Activated CD4-positive, alpha-beta memory T cell treated with anti-CD3 and anti-CD28 coated beads, Interleukin-2, amount 10 ng/mL, durations not matched to agents 7 days and 5 days (primary cell): Measurements from ENCODE around the gene RUBCN. TPM values are rescaled to one million over a fixed set of nuclear protein-coding genes. Genes with fewer than 3 reads are reported as not detected.
"Not testable (repeated sequence)": the region's sequence is repeated elsewhere in the genome, so short reads cannot be mapped to it uniquely, and the experiment has no call there.

ENCODE experiments used
- CTCF ChIA-PET: fragments of 350-600 bp; sonication (Branson Sonifier 250); formaldehyde crosslinking; loops from one replicate; lab custom pipeline; 2021; ENCODE audit warnings: antibody characterized with exemption, inconsistent platforms; lab: Charles Lee
- POLR2A ChIA-PET: fragments of 350-600 bp; sonication (Branson Sonifier 250); formaldehyde crosslinking; loops from one replicate; lab custom pipeline; 2021; ENCODE audit warnings: antibody characterized with exemption; lab: Charles Lee
- DNase-seq: peaks from one replicate; pipeline ENCODE4 v3.0.0-alpha.2; 2020
- H3K27ac Mint-ChIP-seq: one replicate; pipeline ENCODE4 v1.8.0; 2021; ENCODE audit warnings: mild to moderate bottlenecking, mixed read lengths
- H3K27me3 Mint-ChIP-seq: one replicate; pipeline ENCODE4 v1.8.0; 2021; ENCODE audit warnings: mixed read lengths
- H3K36me3 Mint-ChIP-seq: one replicate; pipeline ENCODE4 v1.8.0; 2021; ENCODE audit warnings: low read depth, mixed read lengths
- H3K4me1 Mint-ChIP-seq: one replicate; pipeline ENCODE4 v1.8.0; 2021; ENCODE audit warnings: mixed read lengths
- H3K4me3 Mint-ChIP-seq: one replicate; pipeline ENCODE4 v1.8.0; 2021; ENCODE audit warnings: mild to moderate bottlenecking, mixed read lengths
- H3K9me3 Mint-ChIP-seq: one replicate; pipeline ENCODE4 v1.8.0; 2021; ENCODE audit warnings: mixed read lengths
- total RNA-seq, 2 experiments: library from RNA; stranded (reverse); gene quantifications; one replicate each; pipeline ENCODE4 v1.2.3, GENCODE V29; 2021

The RUBCN gene
- total RNA-seq, 2 experiments from 2014 or later, result 46.8 to 47.4 TPM

DNA sequence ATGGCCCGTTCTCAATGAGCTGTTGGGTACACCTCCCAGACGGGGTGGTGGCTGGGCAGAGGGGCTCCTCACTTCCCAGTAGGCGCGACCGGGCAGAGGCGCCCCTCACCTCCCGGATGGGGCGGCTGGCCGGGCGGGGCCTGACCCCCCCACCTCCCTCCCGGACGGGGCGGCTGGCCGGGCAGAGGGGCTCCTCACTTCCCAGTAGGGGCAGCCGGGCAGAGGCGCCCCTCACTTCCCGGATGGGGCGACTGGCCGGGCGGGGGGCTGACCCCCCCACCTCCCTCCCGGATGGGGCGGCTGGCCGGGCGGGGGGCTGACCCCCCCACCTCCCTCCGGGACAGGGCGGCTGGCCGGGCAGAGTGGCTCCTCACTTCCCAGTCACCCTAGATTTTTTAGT, 5.2 kb downstream of the RUBCN start:
- CTCF ChIA-PET, DNase-seq, H3K9me3 Mint-ChIP-seq, H3K27ac Mint-ChIP-seq, H3K27me3 Mint-ChIP-seq, H3K4me3 Mint-ChIP-seq: not testable (repeated sequence)
- POLR2A ChIA-PET, result interaction anchor here (1.0 kb wide), 1 partner anchor 66 kb away, joined by 3 read pairs; no protein-coding TSS in a partner anchor
- Mint-ChIP-seq H3K36me3 (peaks cover 27% of the 10 kb centered on the region), H3K4me1 (peaks cover 38% of the 10 kb centered on the region)

DNA sequence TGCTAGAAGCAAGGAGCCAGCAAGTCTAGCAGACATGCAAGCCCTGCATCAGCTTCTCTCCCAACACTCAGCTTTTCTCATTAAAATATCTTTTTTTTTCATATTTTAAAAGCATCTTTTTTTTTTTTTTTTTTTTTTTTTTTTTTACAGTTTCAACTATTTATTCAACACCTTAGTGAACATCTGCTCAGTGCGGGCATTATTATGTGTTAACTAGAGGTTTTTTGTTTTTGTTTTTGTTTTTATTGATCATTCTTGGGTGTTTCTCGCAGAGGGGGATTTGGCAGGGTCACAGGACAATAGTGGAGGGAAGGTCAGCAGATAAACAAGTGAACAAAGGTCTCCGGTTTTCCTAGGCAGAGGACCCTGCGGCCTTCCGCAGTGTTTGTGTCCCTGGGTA, 5.9 kb downstream of the RUBCN start:
- POLR2A ChIA-PET, result interaction anchor here (0.9 kb wide), 1 partner anchor 20 kb away, joined by 3 read pairs; no protein-coding TSS in a partner anchor
- H3K36me3 Mint-ChIP-seq, result peaks cover 25% of the 10 kb centered on the region
- peaks cover 35% of the 10 kb centered on the region for H3K4me1 Mint-ChIP-seq
- CTCF ChIA-PET, result interaction anchor here (0.6 to 0.7 kb wide), 2 partner anchors 9 to 16 kb away, joined by 3 to 4 read pairs; no protein-coding TSS in a partner anchor
- not testable (repeated sequence) for H3K27ac Mint-ChIP-seq, DNase-seq, H3K9me3 Mint-ChIP-seq, H3K27me3 Mint-ChIP-seq, H3K4me3 Mint-ChIP-seq

DNA sequence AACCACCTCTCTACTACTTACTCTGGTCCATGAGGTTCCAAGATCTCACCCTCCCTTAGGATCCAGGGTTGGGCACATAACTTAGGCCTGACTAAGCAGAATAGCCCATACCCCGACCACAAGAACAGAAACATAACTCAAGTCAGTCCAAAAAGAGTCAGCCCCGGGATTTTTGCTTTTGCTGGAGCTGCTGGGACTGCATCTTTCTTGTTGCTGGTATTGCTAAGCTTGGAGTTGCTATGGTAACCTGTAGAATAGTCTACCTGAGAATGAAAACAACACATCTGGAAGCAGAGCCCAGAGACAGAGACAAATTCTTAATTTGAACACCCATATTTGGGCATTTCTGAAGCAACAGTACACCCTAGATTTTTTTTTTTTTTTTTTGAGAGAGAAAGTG, 6.5 kb downstream of the RUBCN start:
- no peak for DNase-seq
- no peaks in the 10 kb centered on the region for H3K9me3 Mint-ChIP-seq
- no peak overlapping the region for H3K4me3 Mint-ChIP-seq
- ChIA-PET CTCF (interaction anchor here (0.6 to 0.7 kb wide), 2 partner anchors 9 to 16 kb away, joined by 3 to 4 read pairs; no protein-coding TSS in a partner anchor), POLR2A (interaction anchor here (0.9 kb wide), 1 partner anchor 21 kb away, joined by 3 read pairs; no protein-coding TSS in a partner anchor)
- H3K4me1 Mint-ChIP-seq, result peaks cover 29% of the 10 kb centered on the region
- peaks cover 27% of the 10 kb centered on the region for H3K36me3 Mint-ChIP-seq
- no peak overlapping the region for H3K27ac Mint-ChIP-seq
- no peaks in the 10 kb centered on the region for H3K27me3 Mint-ChIP-seq

DNA sequence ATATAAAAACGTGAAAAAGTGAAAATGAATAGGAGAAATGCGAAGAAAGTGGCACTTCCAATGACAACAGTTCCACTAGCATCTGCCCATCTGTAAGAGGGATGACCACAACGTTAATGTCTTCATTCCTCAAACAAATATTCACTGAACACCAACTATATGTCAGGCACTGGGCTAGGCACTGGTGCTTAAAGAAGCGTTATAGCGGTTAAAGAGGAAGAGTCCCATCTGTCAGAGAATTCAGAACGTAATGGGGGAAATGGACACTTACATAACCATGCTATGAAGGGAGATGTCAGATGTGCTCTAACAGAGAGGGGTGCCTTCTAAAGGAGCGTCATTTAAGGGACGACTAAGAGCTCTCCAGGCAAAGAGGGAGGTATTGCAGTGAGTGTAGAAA, 8.2 kb downstream of the RUBCN start:
- Mint-ChIP-seq H3K36me3 (peaks cover 20% of the 10 kb centered on the region), H3K4me1 (peaks cover 19% of the 10 kb centered on the region), H3K27me3 (no peaks in the 10 kb centered on the region), H3K4me3 (no peak overlapping the region), H3K27ac (no peak overlapping the region), H3K9me3 (no peaks in the 10 kb centered on the region)
- no peak for DNase-seq
- ChIA-PET CTCF (interaction anchor here (0.9 kb wide), 1 partner anchor 16 kb away, joined by 3 read pairs; no protein-coding TSS in a partner anchor), POLR2A (no interaction called here)

DNA sequence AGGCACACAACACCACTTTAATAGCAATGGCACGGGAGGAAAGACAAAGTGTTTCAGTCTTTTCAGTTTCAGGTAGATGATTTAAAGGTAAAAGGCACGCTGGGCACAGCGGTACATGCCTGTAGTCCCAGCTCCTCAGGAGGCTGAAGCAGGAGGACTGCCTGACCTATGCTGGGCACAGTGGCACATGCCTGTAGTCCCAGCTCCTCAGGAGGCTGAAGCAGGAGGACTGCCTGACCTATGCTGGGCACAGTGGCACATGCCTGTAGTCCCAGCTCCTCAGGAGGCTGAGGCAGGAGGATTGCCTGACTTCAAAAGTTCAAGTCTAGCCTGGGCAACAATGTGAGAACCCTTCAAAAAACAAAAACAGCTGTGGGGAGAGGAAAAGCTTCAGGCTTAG, 8.8 kb downstream of the RUBCN start:
- H3K27me3 Mint-ChIP-seq, H3K4me3 Mint-ChIP-seq, H3K9me3 Mint-ChIP-seq, POLR2A ChIA-PET, DNase-seq, H3K27ac Mint-ChIP-seq: not testable (repeated sequence)
- Mint-ChIP-seq H3K4me1 (peaks cover 15% of the 10 kb centered on the region), H3K36me3 (peaks cover 20% of the 10 kb centered on the region)
- CTCF ChIA-PET, result interaction anchor here (0.9 kb wide), 1 partner anchor 15 kb away, joined by 3 read pairs; no protein-coding TSS in a partner anchor

DNA sequence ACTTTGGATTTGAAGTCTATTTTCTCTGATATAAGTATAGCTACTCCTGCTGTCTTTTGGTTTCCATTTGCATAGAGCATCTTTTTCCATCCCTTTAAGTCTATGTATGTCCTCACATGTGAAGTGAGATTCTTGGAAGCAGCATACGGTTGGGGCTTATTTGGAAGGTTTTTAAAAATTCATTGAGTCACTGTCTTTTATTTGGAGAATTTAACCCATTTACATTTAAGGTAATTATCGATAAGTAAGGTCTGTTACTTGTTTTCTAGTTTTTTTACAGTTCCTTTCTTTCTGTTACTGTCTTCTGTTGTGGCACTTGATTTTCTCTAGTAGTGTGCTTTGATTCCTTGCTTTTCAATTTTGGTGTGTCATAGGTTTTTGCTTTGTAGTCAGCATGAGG, 14.0 kb downstream of the RUBCN start:
- CTCF ChIA-PET, result interaction anchor here (1.8 kb wide), 1 partner anchor 10 kb away, joined by 10 read pairs; no protein-coding TSS in a partner anchor
- Mint-ChIP-seq H3K4me1 (peaks cover 2% of the 10 kb centered on the region), H3K27me3 (no peaks in the 10 kb centered on the region), H3K27ac (no peak overlapping the region), H3K4me3 (no peak overlapping the region), H3K36me3 (peaks cover 41% of the 10 kb centered on the region), H3K9me3 (peaks cover 8% of the 10 kb centered on the region)
- no peak for DNase-seq
- POLR2A ChIA-PET, result interaction anchor here (0.6 kb wide), 1 partner anchor 13 kb away, joined by 3 read pairs; no protein-coding TSS in a partner anchor

DNA sequence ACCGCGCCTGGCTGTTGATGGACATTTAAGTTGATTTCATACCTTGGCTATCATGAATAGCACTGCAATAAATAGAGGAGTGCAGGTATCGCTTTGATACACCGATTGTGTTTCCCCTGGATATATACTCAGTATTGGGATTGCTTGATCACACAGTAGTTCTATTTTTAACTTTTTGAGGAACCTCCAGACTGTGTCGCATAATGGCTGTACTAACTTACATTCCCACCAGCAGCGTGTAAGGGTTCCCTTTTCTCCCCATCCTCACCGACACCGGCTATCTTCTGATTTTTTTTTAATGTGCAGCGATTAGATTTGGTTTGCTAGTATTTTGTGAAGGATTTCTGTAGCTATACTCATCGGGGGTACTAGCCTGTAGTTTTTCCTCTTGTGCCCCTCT, 16.0 kb downstream of the RUBCN start:
- POLR2A ChIA-PET, result interaction anchor here (1.3 kb wide), 1 partner anchor 8 kb away, joined by 4 read pairs; no protein-coding TSS in a partner anchor
- Mint-ChIP-seq H3K36me3 (peaks cover 56% of the 10 kb centered on the region), H3K4me1 (peaks cover 8% of the 10 kb centered on the region), H3K9me3 (peaks cover 8% of the 10 kb centered on the region), H3K27me3 (no peaks in the 10 kb centered on the region), H3K27ac (no peak overlapping the region), H3K4me3 (no peak overlapping the region)
- CTCF ChIA-PET, result interaction anchor here (1.8 kb wide), 1 partner anchor 8 kb away, joined by 10 read pairs; no protein-coding TSS in a partner anchor
- no peak for DNase-seq

DNA sequence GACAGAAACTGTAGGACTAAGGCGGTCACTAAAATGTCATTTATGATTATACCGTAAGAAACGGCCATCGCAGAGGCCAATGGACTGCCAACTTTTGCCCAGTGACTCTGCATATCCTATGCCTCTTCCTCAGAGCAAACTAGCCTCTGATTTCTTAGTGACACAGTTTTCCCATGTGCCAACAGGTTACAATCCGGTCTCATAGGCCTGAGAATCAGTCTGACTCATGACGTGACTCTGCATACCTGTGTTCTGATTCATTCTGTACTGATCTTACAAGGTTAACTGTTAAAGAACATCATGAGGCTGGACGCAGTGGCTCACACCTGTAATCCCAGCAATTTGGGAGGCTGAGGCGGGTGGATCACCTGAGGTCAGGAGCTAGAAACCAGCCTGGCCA, 17.8 kb downstream of the RUBCN start:
- Mint-ChIP-seq H3K36me3 (peaks cover 61% of the 10 kb centered on the region), H3K4me1 (peaks cover 18% of the 10 kb centered on the region), H3K27me3 (no peaks in the 10 kb centered on the region), H3K27ac (no peak overlapping the region), H3K4me3 (no peak overlapping the region), H3K9me3 (peaks cover 8% of the 10 kb centered on the region)
- no peak for DNase-seq
- ChIA-PET CTCF (no interaction called here), POLR2A (no interaction called here)

DNA sequence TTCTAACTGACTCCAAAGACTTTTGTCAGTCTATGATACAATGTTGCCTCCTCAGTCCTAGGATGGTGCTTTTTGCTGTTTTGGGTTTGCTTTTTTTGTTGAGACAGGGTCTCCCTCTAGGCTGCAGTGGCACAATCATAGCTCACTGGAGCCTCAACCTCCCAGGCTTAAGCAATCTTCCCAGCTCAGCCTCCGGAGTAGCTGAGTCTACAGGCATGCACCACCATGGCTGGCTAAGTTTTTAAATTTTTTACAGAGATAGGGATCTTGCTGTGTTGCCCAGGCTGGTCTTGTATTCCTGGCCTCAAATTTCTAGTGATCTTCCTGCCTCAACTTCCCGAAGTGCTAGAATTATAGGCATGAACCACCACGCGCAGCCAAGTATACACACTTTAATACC, 22.5 kb downstream of the RUBCN start:
- ChIA-PET POLR2A (interaction anchor here (1.2 to 4.7 kb wide), 5 partner anchors 23 to 176 kb away, joined by 3 to 37 read pairs (median 3); partner anchors contain the start of genes LRCH3 and RUBCN), CTCF (interaction anchor here (0.5 to 1.3 kb wide), 3 partner anchors 16 to 83 kb away, joined by 3 to 4 read pairs (median 4); no protein-coding TSS in a partner anchor)
- Mint-ChIP-seq H3K4me1 (peaks cover 39% of the 10 kb centered on the region), H3K36me3 (peaks cover 44% of the 10 kb centered on the region), H3K4me3 (no peak overlapping the region), H3K27ac (peak overlapping the region; percentile 58), H3K9me3 (no peaks in the 10 kb centered on the region), H3K27me3 (no peaks in the 10 kb centered on the region)
- DNase-seq, result no peak

DNA sequence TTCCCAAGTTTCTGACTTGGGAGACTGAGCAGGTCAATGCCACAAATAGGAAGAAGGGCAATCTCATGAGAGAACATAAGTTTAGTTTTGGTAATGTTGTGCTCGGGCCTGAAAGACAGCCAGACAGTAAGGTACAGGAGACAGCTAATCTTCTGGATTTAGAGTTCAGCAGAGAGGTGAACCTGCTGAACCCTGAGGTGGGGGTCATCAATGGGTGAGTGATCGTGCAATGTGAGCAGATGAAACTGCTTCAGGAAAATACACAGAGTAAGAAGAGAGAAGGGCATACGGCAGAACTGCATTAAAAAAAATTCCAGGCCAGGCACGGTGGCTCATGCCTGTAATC, 23.3 kb downstream of the RUBCN start:
- H3K9me3 Mint-ChIP-seq, result no peaks in the 10 kb centered on the region
- H3K27ac Mint-ChIP-seq, result peak overlapping the region; percentile 98
- H3K4me3 Mint-ChIP-seq, result no peak overlapping the region
- POLR2A ChIA-PET, result interaction anchor here (1.2 to 4.7 kb wide), 5 partner anchors 24 to 78 kb away, joined by 3 to 37 read pairs (median 16); partner anchors contain the start of genes LRCH3 and RUBCN
- DNase-seq, result no peak
- CTCF ChIA-PET, result interaction anchor here (1.3 to 2.8 kb wide), 3 partner anchors 8 to 22 kb away, joined by 4 to 10 read pairs (median 7); no protein-coding TSS in a partner anchor
- H3K4me1 Mint-ChIP-seq, result peaks cover 41% of the 10 kb centered on the region
- H3K27me3 Mint-ChIP-seq, result no peaks in the 10 kb centered on the region
- peaks cover 44% of the 10 kb centered on the region for H3K36me3 Mint-ChIP-seq

DNA sequence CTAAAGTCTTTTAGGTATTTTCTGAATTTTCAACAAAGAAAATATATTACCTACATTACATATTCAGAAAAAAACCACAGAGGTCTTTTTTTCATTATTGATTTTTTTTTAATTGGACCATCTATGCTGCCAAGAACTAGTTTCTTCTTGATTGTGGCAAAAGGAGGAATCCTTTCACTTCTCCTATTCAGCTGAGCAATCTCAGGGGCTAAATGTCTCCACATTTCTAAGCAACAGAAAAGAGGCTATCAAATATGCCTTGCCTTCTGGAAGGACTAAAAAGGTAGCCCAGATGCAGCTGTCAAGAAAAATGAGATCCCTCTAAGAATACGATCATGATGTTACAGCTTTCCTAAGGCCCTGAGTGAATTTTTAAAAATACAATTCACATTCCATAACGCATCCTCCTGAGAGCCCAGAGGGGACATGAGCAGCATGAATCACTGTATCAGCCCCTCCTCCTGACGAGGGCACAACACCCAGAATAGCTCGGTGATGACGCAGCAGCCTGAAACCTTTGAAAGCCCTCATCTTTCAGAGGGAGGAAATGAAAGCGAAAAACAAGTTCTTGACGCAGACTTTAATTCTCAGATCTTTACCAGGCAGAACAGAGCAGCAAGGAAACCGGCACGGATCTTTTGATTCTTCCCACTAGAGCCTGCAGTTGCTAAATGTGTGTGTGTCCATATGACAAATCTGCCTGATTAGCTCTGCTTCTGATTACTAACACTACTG, 24.6 kb downstream of the RUBCN start:
- peak; percentile 90 for DNase-seq
- Mint-ChIP-seq H3K27me3 (no peaks in the 10 kb centered on the region), H3K36me3 (peaks cover 32% of the 10 kb centered on the region), H3K4me1 (peaks cover 41% of the 10 kb centered on the region), H3K27ac (peak overlapping the region; percentile 98), H3K9me3 (no peaks in the 10 kb centered on the region), H3K4me3 (peak overlapping the region; percentile 74)
- ChIA-PET CTCF (interaction anchor here (0.8 to 2.8 kb wide), 8 partner anchors 10 to 113 kb away, joined by 3 to 10 read pairs (median 6); partner anchors contain the start of gene RUBCN), POLR2A (interaction anchor here (0.6 to 4.7 kb wide), 9 partner anchors 9 to 309 kb away, joined by 3 to 37 read pairs (median 5); partner anchors contain the start of genes FYTTD1, LRCH3 and RUBCN)

DNA sequence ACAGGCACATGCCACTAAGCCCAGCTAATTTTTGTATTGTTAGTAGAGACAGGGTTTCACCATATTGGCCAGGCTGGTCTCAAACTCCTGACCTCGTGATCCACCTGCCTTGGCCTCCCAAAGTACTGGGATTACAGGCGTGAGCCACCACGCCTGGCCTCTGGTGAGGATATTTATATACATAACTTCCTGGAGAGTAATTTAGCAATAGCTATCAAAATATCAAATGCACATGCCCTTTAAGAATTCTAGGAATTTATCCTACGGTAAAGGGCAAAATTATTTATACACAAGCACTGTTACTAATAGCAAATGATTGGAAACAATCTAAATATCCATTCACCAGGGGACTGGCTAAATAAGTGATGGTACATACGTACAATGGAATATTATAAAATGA, 25.7 kb downstream of the RUBCN start:
- CTCF ChIA-PET, result interaction anchor here (0.8 to 2.8 kb wide), 3 partner anchors 11 to 112 kb away, joined by 3 to 10 read pairs (median 8); partner anchors contain the start of gene RUBCN
- not testable (repeated sequence) for DNase-seq

More for the DNA sequence above, 25.7 kb downstream of the RUBCN start:
- H3K27me3 Mint-ChIP-seq, H3K4me3 Mint-ChIP-seq, H3K9me3 Mint-ChIP-seq: not testable (repeated sequence)
- POLR2A ChIA-PET, result interaction anchor here (1.7 to 4.7 kb wide), 4 partner anchors 9 to 80 kb away, joined by 5 to 37 read pairs (median 16); partner anchors contain the start of genes LRCH3 and RUBCN
- peaks cover 29% of the 10 kb centered on the region for H3K36me3 Mint-ChIP-seq
- peak overlapping the region; percentile 11 for H3K27ac Mint-ChIP-seq
- H3K4me1 Mint-ChIP-seq, result peaks cover 37% of the 10 kb centered on the region
